ENCODE results near the gene DLX3. TPM values are rescaled to one million over a fixed set of nuclear protein-coding genes. Genes with fewer than 3 reads are reported as not detected.

DLX3 gene
- total and polyA plus RNA-seq, 4 donors, result not detected

- TF ChIP-seq ZBTB33 (IDR thresholded peaks at IDR 0.05) (no peak), MAX (IDR thresholded peaks at IDR 0.05) (no peak), NR2F2 (IDR thresholded peaks at IDR 0.05) (no peak), EGR1 (IDR thresholded peaks at IDR 0.05; ENCODE audit: low read depth in 2 of 2) (no peak)
- Histone ChIP-seq H3K36me3 (ENCODE audit: control insufficient read depth in 4 of 4, insufficient read depth in 3 of 4, low read depth in 1 of 4, low read length in 3 of 4) (no peaks in the 10 kb centered on the region), H3K27ac (ENCODE audit: low read depth in 1 of 2, low read length in 2 of 2) (no peak overlapping the region), H3K4me3 (ENCODE audit: low read depth in 1 of 3, low read length in 3 of 3) (no peak overlapping the region), H3K27me3 (ENCODE audit: control insufficient read depth in 4 of 4, insufficient read depth in 4 of 4, low read length in 3 of 4) (peaks cover 8 to 27% (median 15%) of the 10 kb centered on the region in 4 donors), H3K9ac (ENCODE audit: low read depth in 1 of 2, low read length in 2 of 2) (no peak overlapping the region), H3K9me3 (ENCODE audit: control insufficient read depth in 4 of 4, low read length in 3 of 4) (no peaks in the 10 kb centered on the region), H3K4me1 (ENCODE audit: control insufficient read depth in 4 of 4, insufficient read depth in 4 of 4, low read length in 3 of 4) (peaks cover 0 to 6% (median 1%) of the 10 kb centered on the region in 4 donors)
- 8% methylated on average over 11 of the region's 11 CpGs for WGBS
- DNase-seq (ENCODE audit: low spot score), result no peak
These were observed 32.3 kb downstream of the DLX3 start for GRCh38 chr17:49962599-49963308.

- Histone ChIP-seq H3K27ac (ENCODE audit: low read depth in 1 of 2, low read length in 2 of 2) (no peak overlapping the region), H3K9ac (ENCODE audit: low read depth in 1 of 2, low read length in 2 of 2) (no peak overlapping the region), H3K4me3 (ENCODE audit: low read depth in 1 of 3, low read length in 3 of 3) (no peak overlapping the region), H3K4me1 (ENCODE audit: control insufficient read depth in 4 of 4, insufficient read depth in 4 of 4, low read length in 3 of 4) (peaks cover 0 to 5% (median 1%) of the 10 kb centered on the region in 4 donors), H3K27me3 (ENCODE audit: control insufficient read depth in 4 of 4, insufficient read depth in 4 of 4, low read length in 3 of 4) (peaks cover under 1 to 14% (median 8%) of the 10 kb centered on the region in 4 donors), H3K9me3 (ENCODE audit: control insufficient read depth in 4 of 4, low read length in 3 of 4) (no peaks in the 10 kb centered on the region), H3K36me3 (ENCODE audit: control insufficient read depth in 4 of 4, insufficient read depth in 3 of 4, low read depth in 1 of 4, low read length in 3 of 4) (no peaks in the 10 kb centered on the region)
- WGBS, result 65% methylated on average over 8 of the region's 8 CpGs
- no peak for DNase-seq (ENCODE audit: low spot score)
- TF ChIP-seq JUND (IDR thresholded peaks at IDR 0.05) (no peak), EGR1 (IDR thresholded peaks at IDR 0.05; ENCODE audit: low read depth in 2 of 2) (no peak), REST (IDR thresholded peaks at IDR 0.05) (no peak), HNF4G (IDR thresholded peaks at IDR 0.05) (no peak), YY1 (IDR thresholded peaks at IDR 0.05) (no peak), HNF4A (conservative IDR thresholded peaks at IDR 0.05) (no peak), GABPA (IDR thresholded peaks at IDR 0.05 in 1 of 2, conservative IDR thresholded peaks at IDR 0.05 in 1 of 2) (no peak), SP1 (IDR thresholded peaks at IDR 0.05) (no peak), RAD21 (IDR thresholded peaks at IDR 0.05) (no peak), ZBTB33 (IDR thresholded peaks at IDR 0.05) (no peak), RXRA (IDR thresholded peaks at IDR 0.05) (no peak)
These were observed 35.7 kb downstream of the DLX3 start for GRCh38 chr17:49959183-49959935.
